Muscle of leg (tissue), 11 donors: ENCODE data around the gene TAGAP. TPM values are rescaled to one million over a fixed set of nuclear protein-coding genes. Genes with fewer than 3 reads are reported as not detected.
A peak's percentile ranks its signal among the peaks of the same experiment; 100 is the strongest.
"Not testable (repeated sequence)": the region's sequence is repeated elsewhere in the genome, so short reads cannot be mapped to it uniquely, and the experiment has no call there.

ENCODE experiments used
- DNase-seq: peaks from one replicate; pipeline ENCODE4 v3.0.0; 2013
- H3K27ac ChIP-seq: one replicate; pipeline ENCODE4 v1.5.1; 2013; ENCODE audit warnings: mild to moderate bottlenecking, low read length, control low read depth
- H3K27me3 ChIP-seq: one replicate; pipeline ENCODE4 v1.6.1; 2013; ENCODE audit warnings: low read length; ENCODE audit not compliant: control insufficient read depth, insufficient read depth
- H3K36me3 ChIP-seq: one replicate; pipeline ENCODE4 v1.6.1; 2013; ENCODE audit warnings: low read length; ENCODE audit not compliant: control insufficient read depth, insufficient read depth
- H3K4me1 ChIP-seq: one replicate; pipeline ENCODE4 v1.6.1; 2013; ENCODE audit warnings: low read length; ENCODE audit not compliant: control insufficient read depth, insufficient read depth
- H3K4me3 ChIP-seq: one replicate; pipeline ENCODE4 v1.5.1; 2013; ENCODE audit warnings: low read length, control low read depth
- H3K9me3 ChIP-seq: replicated peaks from 2 replicates; pipeline ENCODE4 v1.6.1; 2013; ENCODE audit warnings: low read depth, low read length; ENCODE audit not compliant: control insufficient read depth
- WGBS: methylation state at CpG from one replicate; pipeline ENCODE4 v1.1.5; 2013; ENCODE audit warnings: missing lambda C conversion rate; ENCODE audit not compliant: insufficient coverage; 5-methylcytosine and 5-hydroxymethylcytosine counted together
- polyA plus RNA-seq, 8 donors: library from polyadenylated mRNA; unstranded; fragments of 120-200 nt; gene quantifications; one replicate each; pipeline versions ENCODE4 v1.2.1 to v1.2.3, GENCODE V29; 2013; ENCODE audit warnings: inconsistent platforms in 1 of 8, low replicate concordance in 1 of 8; ENCODE audit not compliant: insufficient read length in 8 of 8, insufficient read depth in 1 of 8
- total RNA-seq: library from RNA; stranded (reverse); fragments of 120-200 nt; gene quantifications from one replicate; pipeline ENCODE4 v1.2.4, GENCODE V29; 2013

Gene TAGAP
- total and polyA plus RNA-seq, 9 donors = 0.66 to 1.7 (median 0.83) TPM

GRCh38 chr6:159045801-159046200 is 1.0 kb upstream of the TAGAP start:
- Histone ChIP-seq H3K27me3 (no peaks in the 10 kb centered on the region), H3K4me1 (peaks cover 3% of the 10 kb centered on the region), H3K36me3 (no peaks in the 10 kb centered on the region), H3K4me3 (no peak overlapping the region), H3K9me3 (no peaks in the 10 kb centered on the region), H3K27ac (no peak overlapping the region)
- no peak for DNase-seq
- 67% methylated on average over 3 of the region's 7 CpGs for WGBS

DNA sequence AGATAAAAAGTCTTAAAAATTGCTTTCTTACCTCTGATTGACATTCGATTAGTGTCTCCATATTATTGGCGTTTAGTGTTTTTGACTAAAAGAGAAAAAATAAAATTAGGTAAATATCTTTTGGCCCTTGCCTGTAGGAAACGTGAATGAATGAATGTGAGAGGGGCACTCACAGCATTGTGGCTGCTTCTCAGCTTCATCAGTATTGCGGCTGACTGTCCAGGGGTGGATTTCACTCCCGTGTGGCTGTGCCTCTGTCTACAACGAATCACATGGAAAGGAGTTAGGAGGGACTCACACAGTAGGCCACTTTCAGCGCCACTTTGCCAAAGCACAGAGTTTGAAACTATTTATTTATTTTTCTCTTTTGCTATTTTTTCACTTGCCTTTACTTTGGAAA is 844 bp downstream of the TAGAP start:
- Histone ChIP-seq H3K4me1 (peaks cover 5% of the 10 kb centered on the region), H3K36me3 (no peaks in the 10 kb centered on the region), H3K27me3 (no peaks in the 10 kb centered on the region), H3K27ac (no peak overlapping the region), H3K4me3 (peak overlapping the region; percentile 25), H3K9me3 (no peaks in the 10 kb centered on the region)
- WGBS = 60% methylated on average over 2 of the region's 7 CpGs
- DNase-seq = no peak

- WGBS = 50% methylated on average over 2 of the region's 6 CpGs
- no peaks in the 10 kb centered on the region for H3K9me3 ChIP-seq
- H3K36me3 ChIP-seq = no peaks in the 10 kb centered on the region
- peak overlapping the region; percentile 9 for H3K4me3 ChIP-seq
- no peak for DNase-seq
- H3K27ac ChIP-seq = no peak overlapping the region
- peaks cover 6% of the 10 kb centered on the region for H3K4me1 ChIP-seq
- no peaks in the 10 kb centered on the region for H3K27me3 ChIP-seq
These were observed 1.5 kb downstream of the TAGAP start for GRCh38 chr6:159043251-159043650.

GRCh38 chr6:159042826-159043181 is 2.0 kb downstream of the TAGAP start:
- H3K27me3 ChIP-seq = no peaks in the 10 kb centered on the region
- 19% methylated on average over 4 of the region's 5 CpGs for WGBS
- H3K4me1 ChIP-seq = peaks cover 8% of the 10 kb centered on the region
- no peak overlapping the region for H3K27ac ChIP-seq
- DNase-seq = no peak
- no peaks in the 10 kb centered on the region for H3K9me3 ChIP-seq
- H3K36me3 ChIP-seq = no peaks in the 10 kb centered on the region
- H3K4me3 ChIP-seq = no peak overlapping the region

GRCh38 chr6:159042003-159042825 is 2.6 kb downstream of the TAGAP start:
- H3K27me3 ChIP-seq = no peaks in the 10 kb centered on the region
- H3K4me1 ChIP-seq = peaks cover 10% of the 10 kb centered on the region
- no peak overlapping the region for H3K4me3 ChIP-seq
- DNase-seq = peak; percentile 83
- no peaks in the 10 kb centered on the region for H3K36me3 ChIP-seq
- H3K27ac ChIP-seq = no peak overlapping the region
- H3K9me3 ChIP-seq = no peaks in the 10 kb centered on the region
- WGBS = 55% methylated on average over 5 of the region's 14 CpGs

DNA sequence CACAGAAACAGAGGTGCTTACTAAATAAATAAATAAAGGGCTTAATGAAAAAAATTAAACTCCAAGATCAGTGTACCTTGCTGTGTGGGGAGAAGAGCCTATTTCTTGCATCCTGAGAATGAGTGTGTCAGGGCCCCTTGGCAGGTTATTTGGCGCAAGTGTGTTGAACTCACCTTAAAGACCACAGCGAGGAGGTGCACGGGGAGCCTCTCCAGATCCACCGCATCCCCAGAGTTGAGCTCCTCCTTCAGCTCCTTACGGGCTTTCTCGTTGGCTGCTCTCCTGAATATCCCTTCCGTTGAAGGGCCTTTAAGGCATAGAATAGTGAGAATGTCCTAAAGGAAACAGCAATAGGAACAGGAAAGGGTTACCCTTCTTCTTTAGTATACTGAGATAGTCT is 3.6 kb downstream of the TAGAP start:
- WGBS = 83% methylated on average over 1 of the region's 7 CpGs

DNA sequence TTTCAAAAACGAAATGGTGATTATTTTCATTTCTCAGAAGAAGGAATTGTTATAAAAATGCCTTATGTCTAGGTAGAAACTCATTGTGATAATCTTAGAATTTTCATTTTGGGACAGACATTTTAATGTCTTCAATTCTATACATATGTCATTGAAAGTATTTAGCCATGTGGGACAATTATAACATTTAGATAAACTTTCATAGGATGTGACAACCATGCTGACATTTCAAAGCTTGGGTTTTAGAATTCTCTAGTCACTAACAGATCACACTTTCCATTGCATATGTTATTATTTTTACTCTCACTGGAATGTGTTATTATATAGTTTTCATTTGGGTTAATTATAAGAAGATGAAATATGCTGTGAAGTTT is 4.9 kb downstream of the TAGAP start:
- Histone ChIP-seq H3K36me3 (no peaks in the 10 kb centered on the region), H3K4me3 (no peak overlapping the region), H3K27ac (no peak overlapping the region), H3K27me3 (no peaks in the 10 kb centered on the region), H3K9me3 (no peaks in the 10 kb centered on the region), H3K4me1 (peaks cover 10% of the 10 kb centered on the region)
- WGBS = no CpG with 5 or more reads among the region's 1 CpG
- no peak for DNase-seq

More for the DNA sequence above, 3.6 kb downstream of the TAGAP start:
- DNase-seq = no peak
- no peaks in the 10 kb centered on the region for H3K27me3 ChIP-seq
- H3K4me3 ChIP-seq = no peak overlapping the region
- no peaks in the 10 kb centered on the region for H3K9me3 ChIP-seq
- no peaks in the 10 kb centered on the region for H3K36me3 ChIP-seq
- H3K27ac ChIP-seq = no peak overlapping the region
- peaks cover 10% of the 10 kb centered on the region for H3K4me1 ChIP-seq

GRCh38 chr6:159038914-159039884 is 5.6 kb downstream of the TAGAP start:
- H3K4me3 ChIP-seq = no peak overlapping the region
- DNase-seq = peak; percentile 75
- H3K4me1 ChIP-seq = peaks cover 7% of the 10 kb centered on the region
- no peaks in the 10 kb centered on the region for H3K36me3 ChIP-seq
- peak overlapping the region; percentile 43 for H3K27ac ChIP-seq
- WGBS = 78% methylated on average over 1 of the region's 8 CpGs
- H3K9me3 ChIP-seq = no peaks in the 10 kb centered on the region
- no peaks in the 10 kb centered on the region for H3K27me3 ChIP-seq

- H3K4me1 ChIP-seq, DNase-seq, H3K9me3 ChIP-seq, H3K27ac ChIP-seq, H3K4me3 ChIP-seq, H3K27me3 ChIP-seq, H3K36me3 ChIP-seq: not testable (repeated sequence)
- 0% methylated on average over 1 of the region's 12 CpGs for WGBS
These were observed 6.5 kb downstream of the TAGAP start for GRCh38 chr6:159038318-159038717.

DNA sequence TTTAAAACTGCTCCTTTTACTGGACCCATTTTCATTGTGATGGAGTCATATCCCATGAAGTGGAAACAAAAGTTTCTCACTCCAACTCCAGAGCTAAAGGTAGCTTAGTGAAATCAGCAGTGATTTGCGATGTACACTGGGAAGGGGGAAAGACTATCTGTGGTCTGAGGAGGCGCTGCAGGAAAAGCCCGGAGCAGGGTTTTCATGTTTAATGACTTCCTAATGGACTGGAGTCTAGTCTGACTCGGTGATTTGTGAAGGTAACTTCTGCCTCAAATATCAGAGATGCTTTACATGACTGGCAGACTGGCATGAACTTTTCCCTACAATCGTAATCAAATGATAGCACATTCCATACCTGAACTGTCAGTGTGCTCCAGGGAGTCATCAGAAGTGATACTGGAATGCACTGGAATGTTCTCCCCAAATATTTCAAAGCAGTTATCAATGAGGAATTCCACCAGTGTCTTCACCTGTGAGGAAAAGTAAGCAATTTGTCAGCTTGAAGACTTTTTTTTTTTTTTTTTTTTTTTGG is 7.0 kb downstream of the TAGAP start:
- 29% methylated on average over 2 of the region's 5 CpGs for WGBS
- peaks cover 7% of the 10 kb centered on the region for H3K4me1 ChIP-seq
- no peaks in the 10 kb centered on the region for H3K9me3 ChIP-seq
- no peaks in the 10 kb centered on the region for H3K27me3 ChIP-seq
- no peaks in the 10 kb centered on the region for H3K36me3 ChIP-seq
- DNase-seq = peak; percentile 16
- no peak overlapping the region for H3K4me3 ChIP-seq
- no peak overlapping the region for H3K27ac ChIP-seq
